Suppressor macrophage (primary cell): ENCODE results near the gene ATP4B.
A peak's percentile ranks its signal among the peaks of the same experiment; 100 is the strongest.

Experiments
- DNase-seq, 4 experiments: peaks; one replicate each; pipeline ENCODE4 v3.0.0-alpha.2; 2020 to 2022
- total RNA-seq, 17 experiments: gene quantifications; one replicate each; lab custom pipeline; 2026; ENCODE audit warnings: mixed read lengths in 6 of 17, inconsistent platforms in 3 of 17; lab: John Stamatoyannopoulos, UW

The ATP4B gene
- total RNA-seq = 0 to 0.33 (median 0) reads per million in 17 experiments

- no peak for DNase-seq
Measured at GRCh38 chr13:113657851-113658741, at the start of gene ATP4B. ATP4B (minus strand) TSS chr13:113658198; CDS start chr13:113658144, 54 bp downstream.

- DNase-seq = no peak
Measured at GRCh38 chr13:113672002-113672651, 14.1 kb upstream of the ATP4B start.

DNA sequence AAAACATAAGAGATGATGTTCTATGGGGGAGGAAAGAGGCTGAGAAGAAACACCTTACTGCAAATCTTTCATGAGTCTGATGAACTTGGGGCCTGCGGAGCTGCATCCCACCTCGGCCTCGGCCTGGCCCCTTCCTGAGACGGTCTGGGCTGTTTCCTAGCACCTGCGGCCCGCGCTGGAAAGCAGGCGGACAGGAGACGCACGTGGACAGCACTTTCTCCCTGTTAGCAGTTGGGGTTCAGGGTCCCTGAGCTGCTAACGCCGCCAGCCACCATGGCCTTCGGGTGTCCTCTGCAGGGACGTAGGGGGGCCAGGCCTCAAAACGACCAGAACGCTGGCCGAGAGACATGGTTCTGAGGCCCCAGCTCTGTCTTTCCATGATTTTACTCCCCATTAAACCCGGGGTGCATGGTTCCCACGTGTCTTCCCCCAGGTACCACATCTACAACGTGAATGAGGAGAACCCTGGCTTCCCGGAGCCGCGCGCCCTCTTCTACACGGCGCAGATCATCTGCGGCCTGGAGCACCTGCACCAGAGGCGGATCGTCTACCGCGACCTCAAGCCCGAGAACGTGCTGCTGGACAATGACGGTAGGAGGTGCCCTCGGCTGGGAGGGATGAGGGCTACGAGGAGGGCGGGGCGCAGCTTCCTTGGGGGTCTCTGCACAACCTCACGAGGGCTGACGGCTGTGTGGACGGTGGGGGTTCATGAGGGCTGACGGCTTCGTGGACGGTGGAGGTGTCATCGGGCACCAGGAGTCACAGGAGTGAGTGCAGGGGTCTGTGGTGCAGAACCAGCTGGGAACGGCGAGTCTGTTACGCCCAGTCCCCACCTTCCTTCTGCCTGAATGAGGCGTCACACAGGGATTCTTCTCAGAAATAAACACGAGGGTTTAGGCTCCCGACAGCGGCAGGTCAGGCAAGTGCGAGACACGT lies 13.3 kb upstream of the ATP4B start:
- DNase-seq = no peak

DNA sequence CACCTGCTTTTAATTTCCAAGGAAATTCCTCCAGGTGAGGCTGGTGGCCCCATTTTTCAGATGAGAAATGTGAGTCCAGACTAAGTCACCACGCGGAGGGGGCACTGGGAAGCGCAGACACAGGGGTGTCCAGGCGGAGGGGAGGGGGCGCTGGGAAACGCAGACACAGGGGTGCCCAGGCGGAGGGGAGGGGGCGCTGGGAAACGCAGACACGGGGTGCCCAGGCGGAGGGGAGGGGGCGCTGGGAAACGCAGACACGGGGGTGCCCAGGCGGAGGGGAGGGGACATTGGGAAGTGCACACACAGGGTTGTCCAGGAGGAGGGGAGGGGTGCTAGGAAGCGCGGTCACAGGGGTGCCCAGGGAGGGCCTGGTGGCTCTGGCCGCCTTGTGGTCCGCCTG lies 12.5 kb upstream of the ATP4B start:
- no peak for DNase-seq

- DNase-seq = no peak
Measured at GRCh38 chr13:113669755-113670341, 11.8 kb upstream of the ATP4B start.

DNA sequence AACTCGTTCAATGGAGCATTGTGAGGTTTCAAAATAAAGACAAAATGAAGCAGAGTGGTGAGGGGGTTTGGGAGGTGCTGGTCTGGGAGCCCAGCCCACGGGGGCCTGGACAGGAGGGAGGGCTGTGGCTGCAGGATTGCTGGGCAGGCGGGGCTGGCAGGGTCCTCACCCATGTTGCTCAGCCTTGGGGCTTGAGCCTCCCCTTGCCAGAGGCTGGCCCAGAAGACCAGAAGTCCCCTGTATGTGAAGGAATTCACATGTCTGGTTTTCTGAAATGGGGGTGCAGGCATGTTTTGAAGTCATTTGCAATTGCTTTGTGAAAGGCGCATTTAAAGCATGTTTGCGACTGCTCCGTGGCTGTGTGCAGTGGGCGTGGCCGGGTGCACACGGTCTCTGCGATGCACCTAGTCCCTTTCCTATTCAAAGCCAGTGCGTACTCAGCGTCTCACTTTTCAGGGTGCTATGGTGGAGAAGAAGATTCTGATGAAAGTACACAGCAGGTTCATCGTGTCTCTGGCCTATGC lies 11.3 kb upstream of the ATP4B start:
- DNase-seq = no peak

- DNase-seq = no peak
Measured at GRCh38 chr13:113668491-113668971, 10.5 kb upstream of the ATP4B start.

- no peak for DNase-seq
Measured at GRCh38 chr13:113667771-113668490, 9.9 kb upstream of the ATP4B start.

DNA sequence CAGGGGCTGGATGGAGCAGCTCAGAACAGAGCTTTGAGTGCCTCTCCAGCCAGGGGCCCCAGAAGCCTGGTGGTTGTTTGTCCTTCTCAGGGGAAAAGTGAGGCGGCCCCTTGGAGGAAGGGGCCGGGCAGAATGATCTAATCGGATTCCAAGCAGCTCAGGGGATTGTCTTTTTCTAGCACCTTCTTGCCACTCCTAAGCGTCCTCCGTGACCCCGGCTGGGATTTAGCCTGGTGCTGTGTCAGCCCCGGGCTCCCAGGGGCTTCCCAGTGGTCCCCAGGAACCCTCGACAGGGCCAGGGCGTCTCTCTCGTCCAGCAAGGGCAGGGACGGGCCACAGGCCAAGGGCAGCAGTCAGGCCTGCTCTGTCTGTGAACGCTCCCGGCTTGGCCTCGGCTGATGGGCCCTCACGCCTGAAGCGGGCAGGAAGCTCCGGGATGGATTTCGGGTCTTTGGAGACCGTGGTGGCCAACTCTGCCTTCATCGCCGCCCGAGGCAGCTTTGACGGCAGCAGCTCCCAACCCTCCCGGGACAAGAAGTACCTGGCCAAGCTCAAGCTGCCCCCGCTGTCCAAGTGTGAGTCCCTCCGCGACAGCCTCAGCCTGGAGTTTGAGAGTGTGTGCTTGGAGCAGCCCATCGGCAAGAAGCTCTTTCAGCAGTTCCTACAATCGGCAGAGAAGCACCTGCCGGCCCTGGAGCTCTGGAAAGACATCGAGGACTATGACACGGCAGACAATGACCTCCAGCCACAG lies 9.1 kb upstream of the ATP4B start, which contains the start of gene GRK1:
Gene GRK1, plus strand, starts transcription at position 269 of the 751 bp plus-strand sequence. Its CDS starts 168 bp downstream, at position 437.
- DNase-seq = peak in 1 of 4 experiments; percentile 19

DNA sequence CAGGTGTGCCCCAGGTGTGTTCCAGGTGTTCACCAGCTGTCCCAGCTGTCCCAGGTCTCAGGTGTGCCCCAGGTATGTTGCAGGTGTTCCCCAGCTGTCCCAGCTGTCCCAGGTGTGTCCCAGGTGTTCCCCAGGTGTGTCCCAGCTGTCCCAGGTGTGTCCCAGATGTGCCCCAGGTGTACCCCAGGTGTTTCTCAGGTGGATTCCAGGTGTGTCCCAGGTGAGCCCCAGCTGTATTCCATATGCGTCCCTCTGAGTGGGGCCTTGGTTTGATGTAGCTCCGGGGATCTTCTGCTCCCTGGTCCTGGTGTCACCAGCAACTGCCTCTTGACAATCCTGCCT lies 8.3 kb upstream of the ATP4B start:
- peak in 1 of 4 experiments; percentile 26 for DNase-seq

DNA sequence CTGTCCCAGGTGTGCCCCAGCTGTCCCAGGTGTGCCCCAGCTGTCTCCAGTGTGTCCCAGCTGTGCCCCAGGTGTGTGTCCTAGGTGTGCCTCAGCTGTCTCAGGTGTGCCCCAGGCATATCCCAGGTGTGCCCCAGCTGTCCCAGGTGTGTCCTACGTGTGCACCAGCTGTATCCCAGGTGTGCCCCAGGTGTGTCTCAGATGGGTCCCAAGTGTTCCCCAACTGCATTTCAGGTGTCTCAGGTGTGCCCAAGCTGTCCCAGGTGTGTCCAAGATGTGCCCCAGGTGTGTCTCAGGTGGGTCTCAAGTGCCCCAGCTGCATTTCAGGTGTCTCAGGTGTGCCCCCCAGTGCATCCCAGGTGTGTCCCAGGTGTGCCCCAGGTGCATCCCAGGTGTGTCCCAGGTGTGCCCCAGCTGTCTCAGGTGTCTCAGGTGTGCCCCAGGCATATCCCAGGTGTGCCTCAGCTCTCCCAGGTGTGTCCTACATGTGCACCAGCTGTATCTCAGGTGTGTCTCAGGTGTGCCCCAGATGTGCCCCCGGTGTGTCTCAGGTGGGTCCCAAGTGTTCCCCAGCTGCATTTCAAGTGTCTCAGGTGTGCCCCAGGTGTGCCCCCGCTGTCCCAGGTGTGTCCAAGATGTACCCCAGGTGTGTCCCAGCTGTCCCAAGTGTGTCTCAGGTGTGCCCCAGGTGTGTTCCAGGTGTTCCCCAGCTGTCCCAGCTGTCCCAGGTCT lies 7.8 kb upstream of the ATP4B start:
- peak in 1 of 4 experiments; percentile 24 for DNase-seq

GRCh38 chr13:113664751-113665596 lies 7.0 kb upstream of the ATP4B start:
- DNase-seq = peak in 1 of 4 experiments; percentile 17

DNA sequence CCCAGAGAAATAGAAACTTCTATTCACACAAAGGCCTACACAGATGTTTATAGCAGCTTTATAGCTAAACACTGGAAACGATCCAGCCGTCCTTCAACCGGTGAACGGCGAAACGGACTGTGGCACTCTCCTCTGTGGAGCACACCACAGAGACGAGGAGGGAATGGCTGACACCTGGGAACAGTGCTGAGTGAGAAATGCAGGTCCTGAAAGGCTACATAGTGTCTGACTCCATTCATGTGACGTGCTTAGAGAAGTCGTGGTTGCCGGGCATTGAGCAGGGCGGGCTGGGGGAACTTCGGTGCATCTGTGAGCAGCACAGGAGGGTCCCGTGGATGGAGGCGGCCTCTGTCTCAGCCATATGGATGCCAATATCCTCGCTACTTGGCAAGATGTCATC lies 5.9 kb upstream of the ATP4B start:
- no peak for DNase-seq

- no peak for DNase-seq
Measured at GRCh38 chr13:113661509-113661908, 3.5 kb upstream of the ATP4B start.

DNA sequence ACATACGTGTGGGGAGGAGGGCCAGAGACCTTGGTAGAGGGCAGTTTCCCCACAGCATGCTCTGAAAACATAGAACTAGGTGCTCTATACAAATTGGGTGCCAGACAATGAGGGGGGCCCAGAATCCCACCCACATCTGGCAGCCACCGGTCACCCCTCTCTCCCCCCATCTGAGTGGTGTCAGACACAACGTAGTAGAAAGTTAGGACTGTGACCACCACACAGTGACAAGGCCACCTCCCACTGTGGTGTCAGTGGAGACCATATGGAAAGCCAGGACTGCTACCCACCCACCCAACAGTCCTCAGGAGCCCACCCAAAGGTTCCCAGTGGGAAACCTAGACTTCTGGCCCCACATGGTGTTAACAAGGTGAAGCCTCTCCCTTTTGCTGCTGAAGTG lies 2.1 kb upstream of the ATP4B start:
- no peak for DNase-seq

GRCh38 chr13:113659337-113659736 lies 1.3 kb upstream of the ATP4B start:
- DNase-seq = no peak

DNA sequence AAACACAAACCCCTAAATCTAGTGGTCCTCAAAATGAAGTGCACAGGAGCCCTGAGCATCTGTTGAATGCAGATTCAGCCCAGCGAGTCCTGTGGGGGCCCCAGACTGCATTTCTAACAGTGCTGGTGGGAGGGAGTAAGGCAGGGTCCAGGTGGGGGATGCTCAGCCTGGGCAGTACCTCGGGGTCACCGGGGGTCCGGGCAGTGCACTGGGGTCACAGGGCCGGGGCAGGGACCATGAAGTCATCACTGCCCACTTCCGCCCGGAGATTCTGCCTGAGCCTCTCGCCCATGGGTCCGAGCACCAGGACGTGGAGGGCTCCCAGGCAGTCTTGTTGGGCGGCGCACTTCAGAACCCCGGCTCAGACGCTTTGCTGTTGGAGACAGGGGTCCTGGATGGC lies 838 bp upstream of the ATP4B start:
- DNase-seq = no peak

- no peak for DNase-seq
Measured at GRCh38 chr13:113656831-113657671, 947 bp downstream of the ATP4B start.
